ENCODE data around the gene MAEA.

GRCh38 chr4:1297456-1298325 is 8.0 kb downstream of the MAEA start:
- TF ChIP-seq CTCF (IDR thresholded peaks at IDR 0.05), result no peak
- no peak for TF ChIP-seq POLR2A (IDR thresholded peaks at IDR 0.05)
